IMR-90 (cell line): Measurements from ENCODE around the gene CFAP157. TPM values are rescaled to one million over a fixed set of nuclear protein-coding genes. Genes with fewer than 3 reads are reported as not detected.

Experiments used
- ATAC-seq: fragments of 200-7000 bp; cut with Tn5 transposase; 2 replicates; pipeline ENCODE4 v1.9.1; 2020; ENCODE audit warnings: low read depth, mild to moderate bottlenecking, moderate library complexity
- BruUV-seq: library from RNA; stranded (reverse); fragments of 400-500 nt; replicated peaks from 2 replicates; lab custom pipeline; 2021; lab: Mats Ljungman, UMichigan
- CTCF ChIA-PET: fragments of 300-600 bp; formaldehyde crosslinking; extraction: SDS; loops from one replicate; lab custom pipeline; 2021; ENCODE audit warnings: antibody characterized with exemption; lab: Yijun Ruan, JAX
- POLR2A ChIA-PET: fragments of 300-600 bp; sonication (Branson Sonifier 250); formaldehyde crosslinking; loops from one replicate; lab custom pipeline; 2022; ENCODE audit warnings: antibody characterized with exemption; ENCODE audit not compliant: unreplicated experiment; lab: Charles Lee
- DNase-seq: peaks from one replicate; pipeline ENCODE4 v3.0.0; 2013
- H2AFZ ChIP-seq: replicated peaks from 2 replicates; pipeline ENCODE3; 2013; ENCODE audit warnings: low read length, mild to moderate bottlenecking; ENCODE audit not compliant: poor library complexity
- H2AK5ac ChIP-seq: 2 replicates; pipeline ENCODE4 v1.6.1; 2013; ENCODE audit warnings: low read depth, low read length, inconsistent platforms
- H2AK9ac ChIP-seq: replicated peaks from 2 replicates; pipeline ENCODE3; 2013; ENCODE audit warnings: mild to moderate bottlenecking, low read depth, low read length, moderate library complexity; ENCODE audit not compliant: poor library complexity
- H2BK120ac ChIP-seq: 2 replicates; pipeline ENCODE4 v1.6.1; 2013; ENCODE audit warnings: low read depth, low read length, inconsistent platforms
- H2BK15ac ChIP-seq: 3 replicates; pipeline ENCODE4 v1.6.1; 2013; ENCODE audit warnings: low read depth, low read length, inconsistent platforms
- H2BK20ac ChIP-seq: 2 replicates; pipeline ENCODE4 v1.6.1; 2013; ENCODE audit warnings: low read depth, mild to moderate bottlenecking, inconsistent platforms, low read length, moderate library complexity
- H2BK5ac ChIP-seq: 2 replicates; pipeline ENCODE4 v1.6.1; 2013; ENCODE audit warnings: mild to moderate bottlenecking, low read depth, low read length, inconsistent platforms; ENCODE audit not compliant: poor library complexity, severe bottlenecking
- H3K14ac ChIP-seq: replicated peaks from 2 replicates; pipeline ENCODE4 v1.6.1; 2013; ENCODE audit warnings: low read depth, low read length, inconsistent platforms
- H3K18ac ChIP-seq: 2 replicates; pipeline ENCODE4 v1.6.1; 2013; ENCODE audit warnings: low read depth, low read length, control low read depth
- H3K23ac ChIP-seq: 2 replicates; pipeline ENCODE4 v1.6.1; 2013; ENCODE audit warnings: low read depth, low read length, inconsistent platforms
- H3K27ac ChIP-seq: 2 replicates; pipeline ENCODE4 v1.5.1; 2013; ENCODE audit warnings: mild to moderate bottlenecking, control low read depth, low read length; ENCODE audit not compliant: insufficient read depth
- H3K27me3 ChIP-seq: 2 replicates; pipeline ENCODE4 v1.6.1; 2013; ENCODE audit warnings: low read length; ENCODE audit not compliant: control insufficient read depth, insufficient read depth
- H3K36me3 ChIP-seq: 2 replicates; pipeline ENCODE4 v1.6.1; 2013; ENCODE audit warnings: low read length, mixed read lengths; ENCODE audit not compliant: control insufficient read depth, insufficient read depth
- H3K4ac ChIP-seq: 2 replicates; pipeline ENCODE4 v1.6.1; 2013; ENCODE audit warnings: low read depth, low read length, inconsistent platforms
- H3K4me1 ChIP-seq: 2 replicates; pipeline ENCODE4 v1.6.1; 2013; ENCODE audit warnings: low read length, mixed read lengths; ENCODE audit not compliant: control insufficient read depth, insufficient read depth
- H3K4me2 ChIP-seq: 2 replicates; pipeline ENCODE4 v1.6.1; 2013; ENCODE audit warnings: low read depth, mild to moderate bottlenecking, control low read depth, low read length, moderate library complexity
- H3K4me3 ChIP-seq: 2 replicates; pipeline ENCODE4 v1.5.1; 2013; ENCODE audit warnings: low read depth, mild to moderate bottlenecking, control low read depth, low read length, moderate library complexity; ENCODE audit not compliant: insufficient read depth
- H3K56ac ChIP-seq: 2 replicates; pipeline ENCODE4 v1.6.1; 2013; ENCODE audit warnings: low read length, inconsistent platforms; ENCODE audit not compliant: insufficient read depth; ENCODE audit errors: extremely low read depth
- H3K79me1 ChIP-seq, 2 experiments: 2 replicates each; pipeline ENCODE4 v1.6.1; 2013; ENCODE audit warnings: low read length in 2 of 2, inconsistent platforms in 1 of 2, low read depth in 1 of 2
- H3K9ac ChIP-seq: 2 replicates; pipeline ENCODE4 v1.6.1; 2013; ENCODE audit warnings: low read depth, low read length, control low read depth
- H3K9me1 ChIP-seq: 2 replicates; pipeline ENCODE4 v1.6.1; 2013; ENCODE audit warnings: low read length, inconsistent platforms; ENCODE audit not compliant: insufficient read depth
- H3K9me3 ChIP-seq: 2 replicates; pipeline ENCODE4 v1.6.1; 2013; ENCODE audit warnings: low read length; ENCODE audit not compliant: control insufficient read depth, insufficient read depth
- H4K20me1 ChIP-seq: 2 replicates; pipeline ENCODE4 v1.6.1; 2013; ENCODE audit warnings: low read length, inconsistent platforms; ENCODE audit not compliant: insufficient read depth
- H4K5ac ChIP-seq: 2 replicates; pipeline ENCODE4 v1.6.1; 2013; ENCODE audit warnings: mild to moderate bottlenecking, low read depth, low read length, control low read depth
- H4K8ac ChIP-seq, 2 experiments: 2 replicates each; pipeline ENCODE4 v1.6.1; 2013; ENCODE audit warnings: low read depth in 2 of 2, low read length in 2 of 2, control low read depth in 1 of 2, inconsistent platforms in 1 of 2
- H4K91ac ChIP-seq: 2 replicates; pipeline ENCODE4 v1.6.1; 2013; ENCODE audit warnings: low read depth, low read length, inconsistent platforms; ENCODE audit not compliant: insufficient read depth
- MXI1 ChIP-seq: IDR thresholded peaks from 2 replicates; pipeline ENCODE4 v1.6.1; 2012; ENCODE audit warnings: low read depth, mild to moderate bottlenecking, low read length, moderate library complexity, borderline replicate concordance
- SMC3 ChIP-seq: fragments of 150-350 bp; IDR thresholded peaks from 2 replicates; pipeline ENCODE4 v1.6.1; 2016; ENCODE audit warnings: low read depth, mild to moderate bottlenecking, antibody characterized with exemption, low read length, moderate library complexity
- WGBS, 2 experiments: methylation state at CpG; one replicate each; pipeline versions ENCODE4 v1.1.5 to v1.1.7; 2013; ENCODE audit warnings: missing lambda C conversion rate in 2 of 2; ENCODE audit not compliant: insufficient read length in 1 of 2; ENCODE audit errors: extremely low coverage in 2 of 2; 5-methylcytosine and 5-hydroxymethylcytosine counted together
- dilution Hi-C: fragments of 300-500 bp; cut with HindIII; formaldehyde crosslinking; loops from one replicate; pipeline ENCODE4 v1.14.3; 2018; ENCODE audit warnings: low sequenced_read_pairs; ENCODE audit not compliant: unreplicated experiment
- in situ Hi-C: fragments of 300-500 bp; cut with MboI; formaldehyde crosslinking; loops from 3 replicates; pipeline ENCODE4 v1.14.3; 2019; ENCODE audit warnings: low sequenced_read_pairs, inconsistent platforms, mixed read lengths
- intact Hi-C: fragments of 100-400 bp; cut with micrococcal nuclease; formaldehyde crosslinking; loops from 2 replicates; pipeline ENCODE4 v1.10.0; 2022
- polyA plus RNA-seq, 3 experiments: library from polyadenylated mRNA; depleted of rRNA; stranded (reverse); fragments of >200 nt; gene quantifications; 2 replicates each; pipeline ENCODE4 v1.2.3, GENCODE V29; 2012; ENCODE audit warnings: low replicate concordance in 1 of 3
- total RNA-seq: library from RNA; depleted of rRNA; stranded (reverse); fragments of >200 nt; gene quantifications from 2 replicates; pipeline ENCODE4 v1.2.3, GENCODE V29; 2012
- TF ChIP-seq, protein P1 (sequence below): fragments of 150-350 bp; IDR thresholded peaks from 2 replicates; pipeline ENCODE4 v1.6.1; 2017; ENCODE audit warnings: mild to moderate bottlenecking, antibody characterized with exemption, low read length, low read depth

CFAP157 gene
- total and polyA plus RNA-seq, 2 of the 4 experiments (the other 2 are of a cell fraction) = not detected

DNA sequence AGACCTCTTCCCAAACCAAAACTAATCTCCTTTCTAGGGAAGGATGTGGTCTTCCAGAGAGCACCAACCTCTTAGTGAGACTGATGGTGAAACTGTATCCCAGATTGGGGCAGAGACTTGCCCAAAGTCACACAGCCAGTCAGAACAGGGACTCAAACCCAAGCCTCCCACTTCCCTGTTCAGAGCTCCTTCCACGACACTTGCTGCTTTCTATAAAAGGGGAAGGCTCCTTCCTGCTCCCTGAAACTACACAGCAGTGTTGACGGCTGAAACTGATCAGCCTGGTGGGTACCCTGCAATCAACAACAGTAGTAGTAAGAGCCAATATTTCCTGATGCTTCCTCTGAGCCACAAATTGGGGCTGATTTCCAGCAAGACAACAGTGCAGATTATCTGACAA, 26.8 kb downstream of the CFAP157 start:
- Histone ChIP-seq H3K23ac (no peak overlapping the region), H4K8ac (no peak overlapping the region), H2AK5ac (no peak overlapping the region; the same call in 1 of the 2 replicates), H3K14ac (no peak overlapping the region), H2AFZ (no peak overlapping the region), H3K4ac (no peak overlapping the region), H3K36me3 (peaks cover 5% of the 10 kb centered on the region; the same call in 1 of the 2 replicates), H4K5ac (no peak overlapping the region), H3K4me2 (no peak overlapping the region), H3K4me1 (peaks cover 6% of the 10 kb centered on the region), H3K9me1 (no peaks in the 10 kb centered on the region), H3K9me3 (no peaks in the 10 kb centered on the region), H2BK20ac (no peak overlapping the region), H2BK5ac (no peak overlapping the region), H4K91ac (no peak overlapping the region), H2BK15ac (no peak overlapping the region), H3K27ac (no peak overlapping the region), H4K20me1 (no peaks in the 10 kb centered on the region), H3K27me3 (0 out of 2 replicates have a peak, but pooled peaks cover 3% of the 10 kb centered on the region), H3K4me3 (no peak overlapping the region), H3K18ac (no peak overlapping the region), H2AK9ac (no peak overlapping the region), H2BK120ac (no peak overlapping the region), H3K56ac (no peak overlapping the region), H3K9ac (no peak overlapping the region), H3K79me1 (peaks cover 4 to 12% of the 10 kb centered on the region in 2 experiments; a peak in 2 of 4 replicates)
- ChIA-PET POLR2A (no interaction called here), CTCF (interaction anchor here (1.5 to 1.6 kb wide), 2 partner anchors 137 to 141 kb away, joined by 4 to 6 read pairs; no protein-coding TSS in a partner anchor)
- ATAC-seq = no peak
- no peak for TF ChIP-seq SMC3
- TF ChIP-seq, protein P1, sequence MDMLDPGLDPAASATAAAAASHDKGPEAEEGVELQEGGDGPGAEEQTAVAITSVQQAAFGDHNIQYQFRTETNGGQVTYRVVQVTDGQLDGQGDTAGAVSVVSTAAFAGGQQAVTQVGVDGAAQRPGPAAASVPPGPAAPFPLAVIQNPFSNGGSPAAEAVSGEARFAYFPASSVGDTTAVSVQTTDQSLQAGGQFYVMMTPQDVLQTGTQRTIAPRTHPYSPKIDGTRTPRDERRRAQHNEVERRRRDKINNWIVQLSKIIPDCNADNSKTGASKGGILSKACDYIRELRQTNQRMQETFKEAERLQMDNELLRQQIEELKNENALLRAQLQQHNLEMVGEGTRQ = no peak
- no peak for TF ChIP-seq MXI1
- in situ Hi-C loops = no loop called here
- DNase-seq = no peak
- intact Hi-C loops = loop anchor here (1.0 to 5.0 kb wide), 3 partner anchors 137 to 226 kb away; no protein-coding TSS in a partner anchor
- WGBS, 2 experiments = 80% methylated on average over 2 of the region's 2 CpGs; no CpG with 5 or more reads in 1 of the 2 experiments
- dilution Hi-C loops = no loop called here
- BruUV-seq = no TSS peak
